Endothelial cell of umbilical vein (primary cell): ENCODE results near the gene CHRNE. TPM values are rescaled to one million over a fixed set of nuclear protein-coding genes. Genes with fewer than 3 reads are reported as not detected.

ENCODE experiments used
- BruUV-seq: library from RNA; stranded (reverse); fragments of 400-500 nt; replicated peaks from 2 replicates; lab custom pipeline; 2021; lab: Mats Ljungman, UMichigan
- CTCF ChIA-PET: fragments of 300-600, 350-600 bp; sonication (Branson Sonifier 250); formaldehyde crosslinking; loops from one replicate; lab custom pipeline; 2021; ENCODE audit warnings: antibody characterized with exemption, inconsistent platforms; lab: Charles Lee
- POLR2A ChIA-PET: fragments of 300-600, 350-600 bp; sonication (Branson Sonifier 250); formaldehyde crosslinking; loops from one replicate; lab custom pipeline; 2021; ENCODE audit warnings: antibody characterized with exemption, inconsistent platforms; lab: Charles Lee
- DNase-seq: peaks from one replicate; pipeline ENCODE4 v3.0.0-alpha.2; 2011; ENCODE audit warnings: low read depth, low spot score
- FAIRE-seq: peaks from 2 replicates; lab custom pipeline; 2011; peaks lifted over from hg19 to GRCh38; lab: Jason Lieb, UNC
- H2AFZ ChIP-seq: 2 replicates; pipeline ENCODE4 v1.6.0; 2012; ENCODE audit warnings: low read depth, low read length, control low read depth, inconsistent platforms
- H3K27ac ChIP-seq: 2 replicates; pipeline ENCODE4 v1.5.1; 2011; ENCODE audit warnings: low read depth, mild to moderate bottlenecking, control low read depth, low read length, moderate library complexity; ENCODE audit not compliant: insufficient read depth
- H3K27me3 ChIP-seq, 2 experiments: 2 replicates each; pipeline versions ENCODE4 v1.6.0 to v1.6.1; 2011; ENCODE audit warnings: low read length in 2 of 2, mixed read lengths in 1 of 2; ENCODE audit not compliant: control insufficient read depth in 2 of 2, insufficient read depth in 2 of 2
- H3K36me3 ChIP-seq, 2 experiments: 2 replicates in 1 of 2; 3 replicates in 1 of 2; pipeline ENCODE4 v1.5.1; 2011; ENCODE audit warnings: low read length in 2 of 2, mild to moderate bottlenecking in 1 of 2, moderate library complexity in 1 of 2; ENCODE audit not compliant: control insufficient read depth in 2 of 2, insufficient read depth in 2 of 2; ENCODE audit errors: extremely low read depth in 1 of 2
- H3K4me1 ChIP-seq: 3 replicates; pipeline ENCODE4 v1.5.1; 2011; ENCODE audit warnings: mild to moderate bottlenecking, low read length; ENCODE audit not compliant: control insufficient read depth, insufficient read depth; ENCODE audit errors: extremely low read depth
- H3K4me2 ChIP-seq: 2 replicates; pipeline ENCODE4 v1.6.1; 2011; ENCODE audit warnings: low read length, control low read depth, mixed read lengths; ENCODE audit not compliant: insufficient read depth
- H3K4me3 ChIP-seq, 3 experiments: fragments of 200-600 bp in 1 of 3; sonication (generic), shearing (Covaris generic) in 1 of 3; replicated peaks in 1 of 3; 2 replicates each; pipeline ENCODE4 v1.5.1; 2011 to 2016; ENCODE audit warnings: control low read depth in 3 of 3, low read length in 3 of 3, mild to moderate bottlenecking in 2 of 3, inconsistent platforms in 1 of 3, low read depth in 1 of 3, moderate library complexity in 1 of 3; ENCODE audit not compliant: insufficient read depth in 1 of 3
- H3K79me2 ChIP-seq: 2 replicates; pipeline ENCODE4 v1.6.0; 2012; ENCODE audit warnings: low read length, inconsistent platforms; ENCODE audit not compliant: control insufficient read depth, insufficient read depth
- H3K9ac ChIP-seq: replicated peaks from 2 replicates; pipeline ENCODE3; 2011; ENCODE audit warnings: low read length, control low read depth; ENCODE audit not compliant: insufficient read depth; ENCODE audit errors: extremely low read depth
- H3K9me1 ChIP-seq: replicated peaks from 3 replicates; pipeline ENCODE4 v1.6.0; 2011; ENCODE audit warnings: mild to moderate bottlenecking, low read length; ENCODE audit not compliant: control insufficient read depth, insufficient read depth; ENCODE audit errors: extremely low read depth
- H3K9me3 ChIP-seq: replicated peaks from 2 replicates; pipeline ENCODE4 v1.5.1; 2012; ENCODE audit warnings: low read length, inconsistent platforms; ENCODE audit not compliant: control insufficient read depth, insufficient read depth
- H4K20me1 ChIP-seq: replicated peaks from 2 replicates; pipeline ENCODE3; 2011; ENCODE audit warnings: mild to moderate bottlenecking, low read length; ENCODE audit not compliant: control insufficient read depth, insufficient read depth; ENCODE audit errors: extremely low read depth
- EZH2 ChIP-seq: IDR thresholded peaks from 2 replicates; pipeline ENCODE4 v1.6.1; 2012; ENCODE audit warnings: borderline replicate concordance, low read depth, mild to moderate bottlenecking, moderate library complexity, low read length, inconsistent platforms; ENCODE audit not compliant: severe bottlenecking
- FOS ChIP-seq: IDR thresholded peaks from 2 replicates; pipeline ENCODE4 v1.6.1; 2011; ENCODE audit warnings: mild to moderate bottlenecking, low read length, moderate library complexity, borderline replicate concordance; ENCODE audit not compliant: insufficient read depth
- GATA2 ChIP-seq: IDR thresholded peaks from 2 replicates; pipeline ENCODE4 v1.7.0; 2011; ENCODE audit warnings: low read depth, mild to moderate bottlenecking, moderate library complexity, mixed read lengths, low read length; ENCODE audit not compliant: insufficient read length, insufficient read depth
- JUN ChIP-seq: IDR thresholded peaks from 2 replicates; pipeline ENCODE4 v1.6.1; 2011; ENCODE audit warnings: borderline replicate concordance, low read depth; ENCODE audit not compliant: insufficient read length, insufficient read depth
- MYC ChIP-seq: IDR thresholded peaks from one replicate; pipeline ENCODE4 v1.6.1; 2011; ENCODE audit warnings: mild to moderate bottlenecking, low read depth, low read length
- POLR2A ChIP-seq: IDR thresholded peaks from 2 replicates; pipeline ENCODE4 v1.6.1; 2012; ENCODE audit warnings: low read depth, mild to moderate bottlenecking, control low read depth, low read length
- POLR2AphosphoS5 ChIP-seq: IDR thresholded peaks from 2 replicates; pipeline ENCODE4 v1.6.1; 2012; ENCODE audit warnings: low read depth, mild to moderate bottlenecking, control low read depth, low read length, moderate library complexity; ENCODE audit not compliant: insufficient read depth
- dilution Hi-C: fragments of 300-500 bp; cut with MboI; formaldehyde crosslinking; loops from one replicate; pipeline ENCODE4 v1.15.0; 2019; ENCODE audit warnings: low sequenced_read_pairs; ENCODE audit not compliant: extremely low pct_ligation_motif_present
- intact Hi-C: fragments of 100-400 bp; cut with micrococcal nuclease; formaldehyde crosslinking; loops from one replicate; pipeline ENCODE4 v1.10.0; 2022
- polyA plus RNA-seq, 4 experiments: library from polyadenylated mRNA; depleted of rRNA in 3 of 4; stranded (reverse) in 3 of 4; unstranded in 1 of 4; fragments of >200 nt; gene quantifications; 2 replicates each; pipeline versions ENCODE4 v1.2.1 to v1.2.3, GENCODE V29; 2011 to 2012; ENCODE audit warnings: missing spikeins in 1 of 4
- total RNA-seq: library from RNA; stranded (reverse); gene quantifications from 2 replicates; pipeline ENCODE4 v1.2.3, GENCODE V29; 2021
- TF ChIP-seq, protein P1 (sequence below): IDR thresholded peaks from 2 replicates; pipeline ENCODE4 v1.6.1; 2011; ENCODE audit not compliant: insufficient read depth, insufficient read length
- TF ChIP-seq, protein P2 (sequence below), 2 donors: IDR thresholded peaks; 1 replicate in 1 of 2; 2 replicates in 1 of 2; pipeline ENCODE4 v1.5.1; 2011; ENCODE audit warnings: low read length in 2 of 2, mild to moderate bottlenecking in 2 of 2, moderate library complexity in 2 of 2, control low read depth in 1 of 2, inconsistent platforms in 1 of 2, low read depth in 1 of 2; ENCODE audit not compliant: insufficient read depth in 1 of 2; ENCODE audit errors: extremely low read depth in 1 of 2

CHRNE gene
- total and polyA plus RNA-seq, 2 donors (not counting 3 experiments of a cell fraction or from before 2014, with no cell fraction given) = 0.84 to 1.1 TPM

DNA sequence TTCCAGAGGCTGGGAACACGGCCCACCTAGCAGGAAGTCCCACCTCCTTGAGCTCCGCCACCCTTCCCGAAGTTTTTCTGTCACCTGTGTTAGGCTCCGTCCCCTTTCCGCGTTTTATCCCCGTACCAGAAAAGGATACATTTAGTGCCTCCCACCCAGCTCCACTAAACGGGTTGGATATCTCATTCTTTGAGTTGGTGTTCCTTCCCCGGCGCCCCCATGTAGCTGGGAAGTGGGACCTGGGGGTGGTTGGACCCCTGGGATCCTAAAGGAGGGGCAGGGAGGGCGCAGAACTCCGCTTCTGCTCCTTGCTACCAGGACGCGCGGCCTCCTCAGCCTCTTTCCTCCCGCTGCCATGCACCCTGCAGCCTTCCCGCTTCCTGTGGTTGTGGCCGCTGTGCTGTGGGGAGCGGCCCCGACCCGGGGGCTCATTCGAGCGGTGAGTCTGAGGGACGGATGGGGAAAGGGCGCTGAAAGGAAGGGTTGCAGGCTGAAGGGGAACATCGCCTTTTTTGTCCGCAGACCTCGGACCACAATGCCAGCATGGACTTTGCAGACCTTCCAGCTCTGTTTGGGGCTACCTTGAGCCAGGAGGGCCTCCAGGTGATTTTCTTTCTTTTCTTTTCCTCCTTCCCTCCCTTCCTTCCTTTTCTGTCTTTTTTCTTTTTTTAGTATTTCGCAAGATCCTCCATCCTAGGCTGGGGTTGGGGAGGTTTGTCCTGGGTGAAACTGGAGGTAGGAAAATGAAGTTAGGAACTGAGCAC, 37.8 kb upstream of the CHRNE start:
- TF ChIP-seq POLR2A = no peak
- no peak for TF ChIP-seq GATA2
- TF ChIP-seq, protein P1, sequence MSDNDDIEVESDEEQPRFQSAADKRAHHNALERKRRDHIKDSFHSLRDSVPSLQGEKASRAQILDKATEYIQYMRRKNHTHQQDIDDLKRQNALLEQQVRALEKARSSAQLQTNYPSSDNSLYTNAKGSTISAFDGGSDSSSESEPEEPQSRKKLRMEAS = no peak
- no peak for TF ChIP-seq JUN
- TF ChIP-seq EZH2 = no peak
- TF ChIP-seq POLR2AphosphoS5 = no peak
- no peak for TF ChIP-seq MYC
- TF ChIP-seq, protein P2, sequence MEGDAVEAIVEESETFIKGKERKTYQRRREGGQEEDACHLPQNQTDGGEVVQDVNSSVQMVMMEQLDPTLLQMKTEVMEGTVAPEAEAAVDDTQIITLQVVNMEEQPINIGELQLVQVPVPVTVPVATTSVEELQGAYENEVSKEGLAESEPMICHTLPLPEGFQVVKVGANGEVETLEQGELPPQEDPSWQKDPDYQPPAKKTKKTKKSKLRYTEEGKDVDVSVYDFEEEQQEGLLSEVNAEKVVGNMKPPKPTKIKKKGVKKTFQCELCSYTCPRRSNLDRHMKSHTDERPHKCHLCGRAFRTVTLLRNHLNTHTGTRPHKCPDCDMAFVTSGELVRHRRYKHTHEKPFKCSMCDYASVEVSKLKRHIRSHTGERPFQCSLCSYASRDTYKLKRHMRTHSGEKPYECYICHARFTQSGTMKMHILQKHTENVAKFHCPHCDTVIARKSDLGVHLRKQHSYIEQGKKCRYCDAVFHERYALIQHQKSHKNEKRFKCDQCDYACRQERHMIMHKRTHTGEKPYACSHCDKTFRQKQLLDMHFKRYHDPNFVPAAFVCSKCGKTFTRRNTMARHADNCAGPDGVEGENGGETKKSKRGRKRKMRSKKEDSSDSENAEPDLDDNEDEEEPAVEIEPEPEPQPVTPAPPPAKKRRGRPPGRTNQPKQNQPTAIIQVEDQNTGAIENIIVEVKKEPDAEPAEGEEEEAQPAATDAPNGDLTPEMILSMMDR (IDR thresholded peaks at IDR 0.05; ENCODE audit: extremely low read depth in 1 of 2, insufficient read depth in 1 of 2, low read depth in 1 of 2, low read length in 2 of 2) = no peak
- no peak for TF ChIP-seq FOS
- Histone ChIP-seq H3K4me2 (peak overlapping the region; percentile 70), H4K20me1 (no peaks in the 10 kb centered on the region), H2AFZ (peak overlapping the region; percentile 38), H3K27ac (peak overlapping the region; percentile 81), H3K27me3 (no peaks in the 10 kb centered on the region), H3K4me3 (peak overlapping the region; percentile 42 to 77 (median 45)), H3K36me3 (peaks cover 8 to 42% of the 10 kb centered on the region in 2 experiments), H3K9me1 (no peaks in the 10 kb centered on the region), H3K9me3 (no peaks in the 10 kb centered on the region), H3K4me1 (peaks cover 29% of the 10 kb centered on the region), H3K9ac (peak overlapping the region; percentile 88), H3K79me2 (peaks cover 67% of the 10 kb centered on the region)
- intact Hi-C loops = loop anchor here (1.0 to 2.0 kb wide), 4 partner anchors 8 to 58 kb away; partner anchors contain the start of genes CAMTA2, PFN1 and SPAG7
- peak; percentile 49 for FAIRE-seq
- CTCF ChIA-PET = interaction anchor here (0.7 to 3.3 kb wide), 12 partner anchors 12 to 231 kb away, joined by 3 to 44 read pairs (median 4); partner anchors contain the start of genes CHRNE, INCA1, KIF1C and SPAG7
- TSS peak; percentile 79 for BruUV-seq
- no peak for DNase-seq
- POLR2A ChIA-PET = interaction anchor here (0.7 to 2.3 kb wide), 5 partner anchors 10 to 32 kb away, joined by 4 to 15 read pairs (median 4); partner anchors contain the start of genes ENO3 and SPAG7
- dilution Hi-C loops = no loop called here
